Heart right ventricle (tissue), 16 donors: ENCODE measurements around the gene MZF1. TPM values are rescaled to one million over a fixed set of nuclear protein-coding genes. Genes with fewer than 3 reads are reported as not detected.
A peak's percentile ranks its signal among the peaks of the same experiment; 100 is the strongest.

Experiments used
- ATAC-seq, 8 donors: fragments of 200-7000 bp; cut with Tn5 transposase; one replicate each; pipeline ENCODE4 v1.9.1; 2020; ENCODE audit warnings: mild to moderate bottlenecking in 8 of 8, moderate library complexity in 8 of 8, moderate number of reproducible peaks in 1 of 8
- DNase-seq, 2 donors: peaks; one replicate each; pipeline ENCODE4 v3.0.0-alpha.2; 2020
- H3K27ac ChIP-seq, 10 donors: fragments of 200-600 bp; sonication (generic) in 2 of 10; one replicate each; pipeline versions ENCODE4 v1.5.0 to v1.8.0; 2020 to 2022; ENCODE audit warnings: mild to moderate bottlenecking in 3 of 10
- H3K27me3 ChIP-seq, 7 donors: fragments of 200-600 bp; one replicate each; pipeline ENCODE4 v1.8.0; 2021 to 2022; ENCODE audit warnings: mild to moderate bottlenecking in 2 of 7
- H3K36me3 ChIP-seq, 9 donors: fragments of 200-600 bp; sonication (generic) in 1 of 9; one replicate each; pipeline versions ENCODE4 v1.5.0 to v1.8.0; 2020 to 2022; ENCODE audit warnings: mild to moderate bottlenecking in 2 of 9
- H3K4me1 ChIP-seq, 9 donors: fragments of 200-600 bp; sonication (generic) in 1 of 9; one replicate each; pipeline versions ENCODE4 v1.5.0 to v1.8.0; 2020 to 2022; ENCODE audit warnings: mild to moderate bottlenecking in 4 of 9
- H3K4me3 ChIP-seq, 10 donors: fragments of 200-600 bp; sonication (generic) in 2 of 10; one replicate each; pipeline versions ENCODE4 v1.5.0 to v1.8.0; 2020 to 2022; ENCODE audit warnings: mild to moderate bottlenecking in 7 of 10, moderate library complexity in 2 of 10
- H3K9me3 ChIP-seq, 11 donors: fragments of 200-600 bp in 10 of 11; sonication (generic) in 2 of 11; one replicate each; pipeline versions ENCODE4 v1.5.0 to v1.8.0; 2013 to 2022; ENCODE audit warnings: mild to moderate bottlenecking in 2 of 11, control low read depth in 1 of 11, moderate library complexity in 1 of 11
- WGBS, 2 donors: extraction: QIAGEN DNeasy Blood & Tissue Kit; methylation state at CpG; one replicate each; pipeline ENCODE4 v1.1.7; 2013; ENCODE audit warnings: inconsistent platforms in 1 of 2; 5-methylcytosine and 5-hydroxymethylcytosine counted together
- intact Hi-C, 10 donors: fragments of 100-400 bp; cut with DNase I; formaldehyde crosslinking; loops; one replicate each; pipeline versions ENCODE4 v1.11.1 to v1.14.2; 2022
- polyA plus RNA-seq, 2 donors: library from polyadenylated mRNA; stranded (reverse); fragments of 200-250 nt; gene quantifications; one replicate each; pipeline ENCODE4 v1.2.3, GENCODE V29; 2013
- total RNA-seq, 10 donors: library from RNA; stranded (reverse); fragmentation: NEBNext Ultra II Directional in 3 of 10; extraction: Animal tissue kit (Norgen Biotek cat#: 25700) in 3 of 10; gene quantifications; one replicate each; pipeline versions ENCODE4 v1.2.1 to v1.2.4, GENCODE V29; 2021 to 2023
- TF ChIP-seq, protein P1 (sequence below), 9 donors: fragments of 200-600 bp; sonication (generic) in 2 of 9; IDR thresholded peaks; one replicate each; pipeline versions ENCODE4 v1.5.0 to v1.8.0; 2021 to 2022; ENCODE audit warnings: antibody characterized with exemption in 9 of 9, mild to moderate bottlenecking in 5 of 9, moderate library complexity in 1 of 9
- donor health status: Arrhythmogenic right ventricular cardiomyopathy.
- donor health status: ischemic (EF 13 %, LVEDD 7.1; RV severe dilation, severe dysfunction).
- donor health status: healthy with polysubstance abuse.
- donor health status: DM: no; HTN: yes; CAD: no.
- donor health status: DM: no; HTN: no; CAD: no.
- donor health status: ischemic (EF 25% LVEDD 6.9; RV normal size, moderate dysfunction).
- donor health status: ischemic (EF 25% LVEDD 5.7; RV mildly dilated, moderate dysfunction).
- donor health status: healthy.
- donor health status: DM: yes; HTN: yes; CAD: no.
- donor health status: Ischemic cardiomyopathy.
- donor health status: ischemic (EF 35%, LVEDD 5.7; RV mildly dilated, moderate dysfunction).
- donor health status: nonischemic (EF 11% LVEDD 7.7; RV severe dilation, severe dysfunction).
- donor health status: DM: yes; HTN: yes; CAD: no.
- donor health status: PGD.
- donor health status: ischemic (EF 29% LVEDD 5.4; RV normal size, mild dysfunction).
- donor health status: nonischemic (EF 23%, LVEDD 6.1; RV moderate dilation, normal function).

MZF1 gene
- total and polyA plus RNA-seq, 12 donors: 4.4 to 28.0 (median 8.3) TPM

- Histone ChIP-seq H3K4me3 (peak overlapping the region in 3 of 10 donors; percentile 70 to 84 (median 71)), H3K4me1 (peaks cover 22 to 59% (median 48%) of the 10 kb centered on the region in 9 donors), H3K27ac (peak overlapping the region in 8 of 10 donors; percentile 81 to 100 (median 99)), H3K9me3 (no peaks in the 10 kb centered on the region), H3K27me3 (peaks cover 0 to under 1% (median 0%) of the 10 kb centered on the region in 7 donors), H3K36me3 (peaks cover 0 to 44% (median 29%) of the 10 kb centered on the region in 9 donors)
- TF ChIP-seq, protein P1, sequence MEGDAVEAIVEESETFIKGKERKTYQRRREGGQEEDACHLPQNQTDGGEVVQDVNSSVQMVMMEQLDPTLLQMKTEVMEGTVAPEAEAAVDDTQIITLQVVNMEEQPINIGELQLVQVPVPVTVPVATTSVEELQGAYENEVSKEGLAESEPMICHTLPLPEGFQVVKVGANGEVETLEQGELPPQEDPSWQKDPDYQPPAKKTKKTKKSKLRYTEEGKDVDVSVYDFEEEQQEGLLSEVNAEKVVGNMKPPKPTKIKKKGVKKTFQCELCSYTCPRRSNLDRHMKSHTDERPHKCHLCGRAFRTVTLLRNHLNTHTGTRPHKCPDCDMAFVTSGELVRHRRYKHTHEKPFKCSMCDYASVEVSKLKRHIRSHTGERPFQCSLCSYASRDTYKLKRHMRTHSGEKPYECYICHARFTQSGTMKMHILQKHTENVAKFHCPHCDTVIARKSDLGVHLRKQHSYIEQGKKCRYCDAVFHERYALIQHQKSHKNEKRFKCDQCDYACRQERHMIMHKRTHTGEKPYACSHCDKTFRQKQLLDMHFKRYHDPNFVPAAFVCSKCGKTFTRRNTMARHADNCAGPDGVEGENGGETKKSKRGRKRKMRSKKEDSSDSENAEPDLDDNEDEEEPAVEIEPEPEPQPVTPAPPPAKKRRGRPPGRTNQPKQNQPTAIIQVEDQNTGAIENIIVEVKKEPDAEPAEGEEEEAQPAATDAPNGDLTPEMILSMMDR (IDR thresholded peaks at IDR 0.05): no peak
- 87% methylated on average over 16 of the region's 16 CpGs for WGBS, 2 donors
- ATAC-seq: no peak
- DNase-seq: no peak
- intact Hi-C loops: loop anchor here in 1 of 10 donors (1.0 kb wide), 1 partner anchor 12 kb away; the partner anchor contains the start of gene TRIM28
Observed at GRCh38 chr19:58555920-58556621, 17.1 kb downstream of the MZF1 start.

DNA sequence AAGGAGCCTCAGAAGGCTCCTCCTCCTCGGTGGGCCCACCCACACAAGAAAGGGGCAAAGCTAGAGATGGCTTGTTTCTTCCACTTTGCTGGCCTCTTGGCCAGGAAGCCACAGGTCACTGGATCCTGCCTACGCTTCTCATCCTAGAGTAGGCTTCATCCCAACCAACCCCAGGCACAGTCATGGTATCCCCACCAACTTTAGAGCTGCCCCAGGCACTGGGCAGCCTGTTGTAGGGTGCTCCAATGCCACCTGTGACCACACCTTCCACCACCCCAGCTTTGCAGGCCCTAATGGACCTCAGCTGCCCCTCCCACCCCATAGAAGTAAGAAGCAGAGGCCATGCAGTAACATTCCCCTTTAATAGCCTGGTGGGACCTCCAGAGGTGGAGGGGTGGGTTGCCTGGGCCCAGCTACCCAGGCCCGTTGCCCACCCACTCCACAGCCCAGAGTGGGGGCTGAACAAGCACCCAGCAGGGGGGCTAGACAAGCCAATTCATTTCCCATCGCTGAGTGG, 17.7 kb downstream of the MZF1 start:
- H3K36me3 ChIP-seq: peaks cover under 1 to 51% (median 33%) of the 10 kb centered on the region in 9 donors
- H3K4me3 ChIP-seq: peak overlapping the region; percentile 60 to 84 (median 76)
- H3K27me3 ChIP-seq: no peaks in the 10 kb centered on the region
- TF ChIP-seq, protein P1 (IDR thresholded peaks at IDR 0.05): no peak
- 37 to 53% methylated on average over 4 of the region's 4 CpGs for WGBS, 2 donors
- no peaks in the 10 kb centered on the region for H3K9me3 ChIP-seq
- no peak for DNase-seq
- intact Hi-C loops: loop anchor here in 1 of 10 donors (1.0 kb wide), 1 partner anchor 11 kb away; the partner anchor contains the start of gene TRIM28
- ATAC-seq: no peak
- H3K27ac ChIP-seq: peak overlapping the region; percentile 76 to 100 (median 94)
- H3K4me1 ChIP-seq: peaks cover 22 to 55% (median 46%) of the 10 kb centered on the region in 9 donors

- Histone ChIP-seq H3K4me3 (peak within 1 kb of the TSS; percentile 60 to 84 (median 76)), H3K36me3 (peaks cover 4 to 58% (median 40%) of the 10 kb centered on the region in 9 donors), H3K9me3 (no peaks in the 10 kb centered on the region), H3K27me3 (no peaks in the 10 kb centered on the region), H3K4me1 (peaks cover 22 to 49% (median 39%) of the 10 kb centered on the region in 9 donors), H3K27ac (peak within 1 kb of the TSS; percentile 76 to 100 (median 94))
- WGBS, 2 donors: 1% methylated on average over 69 of the region's 69 CpGs
- intact Hi-C loops: loop anchor here in 1 of 10 donors (1.0 kb wide), 1 partner anchor 10 kb away; the partner anchor contains the start of gene TRIM28
- ATAC-seq: peak; percentile 50 to 78 (median 68)
- peak; percentile 99 for DNase-seq
- TF ChIP-seq, protein P1 (IDR thresholded peaks at IDR 0.05): no peak
Observed at GRCh38 chr19:58554494-58555368, 18.4 kb downstream of the MZF1 start, which contains the start of gene CHMP2A. Gene CHMP2A, minus strand, starts transcription at chr19:58555105. Its CDS starts 893 bp downstream, at chr19:58554212.
